EH (cell line): Measurements from ENCODE around the gene MAGEB1.

Source experiments
- DNase-seq: peaks from one replicate; pipeline ENCODE4 v3.0.0-alpha.2; 2015; ENCODE audit warnings: low read depth

MAGEB1 gene

GRCh38 chrX:30296408-30297254 lies 49.7 kb downstream of the MAGEB1 start:
- DNase-seq = no peak

DNA sequence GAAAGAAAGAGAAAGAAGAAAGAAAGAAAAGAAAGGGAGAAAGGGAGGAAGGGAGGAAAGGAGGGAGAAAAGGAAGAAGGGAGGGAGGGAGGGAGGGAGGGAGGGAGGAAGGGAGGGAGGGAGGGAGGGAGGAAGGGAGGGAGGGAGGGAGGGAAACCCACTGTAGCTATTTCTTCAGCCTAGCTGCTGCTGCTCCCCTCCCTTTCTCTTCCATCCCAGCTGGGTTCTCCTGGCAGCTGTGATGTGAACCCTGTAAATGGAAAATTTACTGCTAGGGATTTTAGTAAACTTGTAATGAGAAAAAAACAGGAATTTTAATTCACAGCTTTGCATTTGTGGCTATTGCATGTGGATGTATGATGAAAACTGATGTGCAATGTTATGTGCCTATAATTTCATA lies 54.3 kb downstream of the MAGEB1 start:
- DNase-seq = no peak
